ENCODE data around the gene TPBG.
A peak's percentile ranks its signal among the peaks of the same experiment; 100 is the strongest.

Gene TPBG

GRCh38 chr6:82363428-82364086 is at the start of gene TPBG:
Gene TPBG (plus strand): TSS chr6:82363817. CDS start chr6:82364962, 1,145 bp downstream.
- no peak for DNase-seq (ENCODE audit: low spot score)

GRCh38 chr6:82322386-82322785 is 41.2 kb upstream of the TPBG start:
- no peak for DNase-seq (ENCODE audit: low spot score)

GRCh38 chr6:82329766-82330165 is 33.9 kb upstream of the TPBG start:
- DNase-seq (ENCODE audit: low spot score) = no peak

- no peak for DNase-seq (ENCODE audit: low spot score)
These were observed 33.3 kb upstream of the TPBG start for GRCh38 chr6:82330171-82330804.

- DNase-seq (ENCODE audit: low spot score) = peak; percentile 17
These were observed 32.4 kb upstream of the TPBG start for GRCh38 chr6:82331031-82331773.

GRCh38 chr6:82333781-82334180 is 29.8 kb upstream of the TPBG start:
- no peak for DNase-seq (ENCODE audit: low spot score)

GRCh38 chr6:82337688-82338257 is 25.8 kb upstream of the TPBG start:
- DNase-seq (ENCODE audit: low spot score) = no peak

- no peak for DNase-seq (ENCODE audit: low spot score)
These were observed 15.5 kb upstream of the TPBG start for GRCh38 chr6:82348130-82348529.

GRCh38 chr6:82353848-82354247 is 9.8 kb upstream of the TPBG start:
- no peak for DNase-seq (ENCODE audit: low spot score)

GRCh38 chr6:82360552-82360951 is 3.1 kb upstream of the TPBG start:
- DNase-seq (ENCODE audit: low spot score) = no peak

GRCh38 chr6:82361631-82362030 is 2.0 kb upstream of the TPBG start:
- no peak for DNase-seq (ENCODE audit: low spot score)

- DNase-seq (ENCODE audit: low spot score) = no peak
These were observed 1.5 kb upstream of the TPBG start for GRCh38 chr6:82362144-82362543.

- no peak for DNase-seq (ENCODE audit: low spot score)
These were observed 664 bp upstream of the TPBG start for GRCh38 chr6:82362878-82363427.

- no peak for DNase-seq (ENCODE audit: low spot score)
These were observed 734 bp downstream of the TPBG start for GRCh38 chr6:82364087-82365015.

GRCh38 chr6:82365016-82365795 is 1.6 kb downstream of the TPBG start:
- no peak for DNase-seq (ENCODE audit: low spot score)

GRCh38 chr6:82367704-82368103 is 4.1 kb downstream of the TPBG start:
- DNase-seq (ENCODE audit: low spot score) = no peak

GRCh38 chr6:82370788-82371187 is 7.2 kb downstream of the TPBG start:
- DNase-seq (ENCODE audit: low spot score) = no peak

GRCh38 chr6:82371799-82372546 is 8.4 kb downstream of the TPBG start:
- DNase-seq (ENCODE audit: low spot score) = no peak

- DNase-seq (ENCODE audit: low spot score) = no peak
These were observed 9.0 kb downstream of the TPBG start for GRCh38 chr6:82372656-82373055.

GRCh38 chr6:82374516-82374915 is 10.9 kb downstream of the TPBG start:
- DNase-seq (ENCODE audit: low spot score) = no peak
